Measurements from ENCODE around the gene NOXA1. TPM values are rescaled to one million over a fixed set of nuclear protein-coding genes. Genes with fewer than 3 reads are reported as not detected.

Gene NOXA1
- polyA plus RNA-seq, 1 donor from 2014 or later, result 1.7 TPM

GRCh38 chr9:137428841-137429545 is 5.8 kb downstream of the NOXA1 start:
- no peaks in the 10 kb centered on the region for H3K9me2 ChIP-seq (ENCODE audit: insufficient read depth, low read length)
- H3K9me3 ChIP-seq (ENCODE audit: low read length), result no peaks in the 10 kb centered on the region
- no peak overlapping the region for H3K27ac ChIP-seq (ENCODE audit: low read length)
- no peak overlapping the region for H3K4me3 ChIP-seq (ENCODE audit: low read length)
- H3K79me2 ChIP-seq (replicated peaks; ENCODE audit: insufficient read depth, low read length), result no peaks in the 10 kb centered on the region
- TF ChIP-seq RAD21 (conservative IDR thresholded peaks at IDR 0.05), result no peak
- no peak for TF ChIP-seq EP300 (conservative IDR thresholded peaks at IDR 0.05; ENCODE audit: poor library complexity, severe bottlenecking)
- no peak for TF ChIP-seq MXI1 (conservative IDR thresholded peaks at IDR 0.05; ENCODE audit: poor library complexity, severe bottlenecking)
- TF ChIP-seq CTCF (IDR thresholded peaks at IDR 0.05; ENCODE audit: poor library complexity, severe bottlenecking), result no peak
- TF ChIP-seq SMC3 (conservative IDR thresholded peaks at IDR 0.05; ENCODE audit: poor library complexity), result no peak
- TF ChIP-seq POLR2AphosphoS5 (IDR thresholded peaks at IDR 0.05), result no peak
- TF ChIP-seq TAF1 (IDR thresholded peaks at IDR 0.05; ENCODE audit: low read depth), result no peak
- TF ChIP-seq EZH2 (IDR thresholded peaks at IDR 0.05; ENCODE audit: borderline replicate concordance, insufficient read depth, low read length, poor library complexity, severe bottlenecking), result no peak
- no peak for TF ChIP-seq REST (IDR thresholded peaks at IDR 0.05; ENCODE audit: borderline replicate concordance)
- H4K20me1 ChIP-seq (ENCODE audit: insufficient read depth), result no peaks in the 10 kb centered on the region
- H3K27me3 ChIP-seq (ENCODE audit: insufficient read depth, low read depth, low read length), result no peaks in the 10 kb centered on the region
- H2AFZ ChIP-seq (ENCODE audit: low read depth, low read length), result no peak overlapping the region
- H3F3A ChIP-seq (ENCODE audit: insufficient read depth, low read length, poor library complexity, severe bottlenecking), result no peaks in the 10 kb centered on the region
- no peak overlapping the region for H3K4me2 ChIP-seq (ENCODE audit: low read length)
- H3K36me3 ChIP-seq (ENCODE audit: insufficient read depth, low read length), result no peaks in the 10 kb centered on the region
- no peak overlapping the region for H3K9ac ChIP-seq (ENCODE audit: low read length)

- Histone ChIP-seq H3K9me3 (ENCODE audit: low read length) (no peaks in the 10 kb centered on the region), H2AFZ (ENCODE audit: low read depth, low read length) (no peak overlapping the region), H3K36me3 (ENCODE audit: insufficient read depth, low read length) (no peaks in the 10 kb centered on the region)
Measured at GRCh38 chr9:137429546-137429890, 6.3 kb downstream of the NOXA1 start.

More at GRCh38 chr9:137429546-137429890, 6.3 kb downstream of the NOXA1 start:
- no peak overlapping the region for H3K4me2 ChIP-seq (ENCODE audit: low read length)
- H4K20me1 ChIP-seq (ENCODE audit: insufficient read depth), result no peaks in the 10 kb centered on the region
- no peaks in the 10 kb centered on the region for H3K27me3 ChIP-seq (ENCODE audit: insufficient read depth, low read depth, low read length)
- H3F3A ChIP-seq (ENCODE audit: insufficient read depth, low read length, poor library complexity, severe bottlenecking), result no peaks in the 10 kb centered on the region
- no peak overlapping the region for H3K27ac ChIP-seq (ENCODE audit: low read length)
- H3K9ac ChIP-seq (ENCODE audit: low read length), result no peak overlapping the region
- no peaks in the 10 kb centered on the region for H3K79me2 ChIP-seq (replicated peaks; ENCODE audit: insufficient read depth, low read length)
- TF ChIP-seq POLR2AphosphoS5 (IDR thresholded peaks at IDR 0.05), result no peak
- no peak for TF ChIP-seq RAD21 (conservative IDR thresholded peaks at IDR 0.05)
- no peak for TF ChIP-seq REST (IDR thresholded peaks at IDR 0.05; ENCODE audit: borderline replicate concordance)
- no peak for TF ChIP-seq TAF1 (IDR thresholded peaks at IDR 0.05; ENCODE audit: low read depth)
- no peak for TF ChIP-seq EP300 (conservative IDR thresholded peaks at IDR 0.05; ENCODE audit: poor library complexity, severe bottlenecking)
- TF ChIP-seq SMC3 (conservative IDR thresholded peaks at IDR 0.05; ENCODE audit: poor library complexity), result no peak
- TF ChIP-seq MXI1 (conservative IDR thresholded peaks at IDR 0.05; ENCODE audit: poor library complexity, severe bottlenecking), result no peak
- no peak for TF ChIP-seq EZH2 (IDR thresholded peaks at IDR 0.05; ENCODE audit: borderline replicate concordance, insufficient read depth, low read length, poor library complexity, severe bottlenecking)
- TF ChIP-seq CTCF (IDR thresholded peaks at IDR 0.05; ENCODE audit: poor library complexity, severe bottlenecking), result no peak
- no peaks in the 10 kb centered on the region for H3K9me2 ChIP-seq (ENCODE audit: insufficient read depth, low read length)
- no peak overlapping the region for H3K4me3 ChIP-seq (ENCODE audit: low read length)

Measured in neural cell (in vitro differentiated cells).